IPS DF 19.7 (cell line): Measurements from ENCODE around the gene EGR1.
"Not testable (repeated sequence)": the region's sequence is repeated elsewhere in the genome, so short reads cannot be mapped to it uniquely, and the experiment has no call there.

Experiments
- DNase-seq: peaks from one replicate; pipeline ENCODE4 v3.0.0-alpha.2; 2013; ENCODE audit warnings: low read depth, low spot score

The EGR1 gene

GRCh38 chr5:138469540-138470321 is 4.5 kb downstream of the EGR1 start:
- DNase-seq = no peak

- no peak for DNase-seq
These were observed 5.2 kb downstream of the EGR1 start for GRCh38 chr5:138470322-138471051.

DNA sequence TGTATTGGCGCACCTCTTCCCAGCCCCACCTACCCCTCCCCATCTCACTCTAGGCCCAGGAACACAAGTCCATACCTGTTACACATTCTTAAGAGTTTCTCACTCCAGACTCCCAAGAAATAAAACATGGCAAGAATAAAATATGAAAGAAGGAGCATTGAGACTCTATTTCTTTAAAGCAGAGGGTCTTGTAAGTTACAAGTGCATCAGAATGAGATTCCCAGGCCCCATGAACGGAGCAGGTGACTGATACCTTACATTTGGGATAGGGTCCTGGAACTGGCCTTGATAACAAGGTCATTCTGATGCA is 5.7 kb downstream of the EGR1 start:
- no peak for DNase-seq

DNA sequence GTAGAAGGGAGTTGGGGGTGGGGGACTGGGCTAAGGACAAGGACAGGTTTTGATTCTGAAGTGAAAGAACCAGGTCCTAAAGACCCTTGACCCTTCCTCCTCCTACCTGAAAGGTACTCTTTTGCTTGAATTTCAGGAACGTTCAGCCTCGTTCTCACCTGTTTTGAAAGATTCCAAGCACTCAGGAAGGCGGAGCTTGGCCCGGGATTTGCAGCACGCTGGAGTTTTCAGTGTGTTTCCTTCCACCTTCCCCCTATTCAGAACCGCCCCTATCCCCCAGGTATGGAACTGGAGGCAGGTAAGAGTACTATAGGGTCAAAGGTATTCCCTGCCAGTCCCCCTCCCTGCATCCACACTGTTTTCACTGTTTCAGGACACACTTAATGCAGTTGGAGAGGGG is 7.1 kb downstream of the EGR1 start:
- DNase-seq = no peak

GRCh38 chr5:138473151-138473550 is 7.9 kb downstream of the EGR1 start:
- DNase-seq = not testable (repeated sequence)

- DNase-seq = no peak
These were observed 11.6 kb downstream of the EGR1 start for GRCh38 chr5:138476918-138477317.

GRCh38 chr5:138482638-138483037 is 17.4 kb downstream of the EGR1 start:
- DNase-seq = no peak

DNA sequence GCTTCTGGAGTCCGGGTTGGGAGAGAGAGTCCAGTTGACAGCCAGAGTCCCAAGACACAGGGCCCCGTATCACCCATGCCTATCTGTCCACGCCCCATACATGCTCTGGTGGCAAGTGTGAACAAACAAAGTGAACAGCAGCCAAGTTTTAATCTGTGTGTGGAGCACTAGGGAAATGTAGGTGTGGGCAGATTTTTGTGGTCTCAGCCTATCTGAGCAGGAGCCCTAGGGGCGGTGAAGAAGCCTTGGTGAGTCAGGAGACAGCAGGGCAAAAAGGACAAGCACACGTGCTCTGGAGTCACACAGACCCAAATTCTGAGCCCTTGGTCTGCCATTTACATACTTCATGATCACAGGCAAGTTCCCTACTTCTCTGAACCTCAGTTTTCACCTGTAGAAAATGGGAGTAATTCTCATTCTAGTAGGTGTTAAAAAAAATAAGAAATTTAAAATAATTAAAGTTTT is 23.2 kb downstream of the EGR1 start:
- DNase-seq = no peak

GRCh38 chr5:138489683-138490061 is 24.4 kb downstream of the EGR1 start:
- no peak for DNase-seq

- DNase-seq = no peak
These were observed 25.5 kb downstream of the EGR1 start for GRCh38 chr5:138490648-138491283.

- no peak for DNase-seq
These were observed 26.0 kb downstream of the EGR1 start for GRCh38 chr5:138491284-138491648.

GRCh38 chr5:138491669-138492559 is 26.6 kb downstream of the EGR1 start:
- DNase-seq = no peak

DNA sequence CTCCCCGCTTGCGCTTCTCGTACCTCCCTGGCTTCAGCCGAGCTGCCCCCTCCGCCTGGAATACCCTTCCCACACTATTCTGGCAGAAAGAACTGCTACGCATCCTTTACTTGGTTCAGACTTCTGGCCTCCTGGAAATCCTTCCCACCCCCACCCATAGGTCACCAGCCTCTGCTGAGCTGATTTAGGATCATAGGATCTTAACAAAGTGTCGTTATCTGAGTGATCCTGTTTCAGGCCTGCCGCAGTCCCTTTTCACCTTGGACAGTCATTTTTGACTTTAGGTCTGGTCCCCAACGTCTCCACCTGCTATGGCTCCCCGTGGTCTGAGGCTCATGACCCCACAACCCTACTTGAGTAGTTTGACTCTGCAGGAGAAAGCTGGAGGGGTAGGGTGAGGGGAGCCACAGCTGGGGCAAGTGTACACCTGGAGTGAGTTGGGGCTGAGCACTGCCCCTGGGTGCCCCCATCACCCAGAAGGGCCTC is 27.3 kb downstream of the EGR1 start:
- DNase-seq = no peak

GRCh38 chr5:138495351-138495750 is 30.1 kb downstream of the EGR1 start:
- DNase-seq = no peak

GRCh38 chr5:138498376-138498775 is 33.1 kb downstream of the EGR1 start:
- no peak for DNase-seq

- no peak for DNase-seq
These were observed 36.8 kb downstream of the EGR1 start for GRCh38 chr5:138502121-138502520.

DNA sequence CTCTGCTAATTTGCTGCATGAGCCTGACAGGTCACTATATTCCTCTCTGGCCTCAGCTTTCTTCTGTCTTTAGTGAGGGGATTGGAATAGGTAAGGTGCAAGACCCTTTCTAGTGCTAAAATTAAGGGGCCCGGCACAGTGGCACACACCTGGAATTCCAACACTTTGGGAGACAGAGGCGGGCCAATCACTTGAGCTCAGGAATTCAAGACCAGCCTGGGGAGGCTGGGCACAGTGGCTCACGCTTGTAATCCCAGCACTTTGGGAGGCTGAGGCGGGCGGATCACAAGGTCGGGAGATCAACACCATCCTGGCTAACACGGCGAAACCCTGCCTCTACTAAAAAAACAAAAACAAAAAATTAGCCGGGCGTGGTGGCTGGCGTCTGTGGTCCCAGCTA is 37.2 kb downstream of the EGR1 start:
- DNase-seq = no peak

DNA sequence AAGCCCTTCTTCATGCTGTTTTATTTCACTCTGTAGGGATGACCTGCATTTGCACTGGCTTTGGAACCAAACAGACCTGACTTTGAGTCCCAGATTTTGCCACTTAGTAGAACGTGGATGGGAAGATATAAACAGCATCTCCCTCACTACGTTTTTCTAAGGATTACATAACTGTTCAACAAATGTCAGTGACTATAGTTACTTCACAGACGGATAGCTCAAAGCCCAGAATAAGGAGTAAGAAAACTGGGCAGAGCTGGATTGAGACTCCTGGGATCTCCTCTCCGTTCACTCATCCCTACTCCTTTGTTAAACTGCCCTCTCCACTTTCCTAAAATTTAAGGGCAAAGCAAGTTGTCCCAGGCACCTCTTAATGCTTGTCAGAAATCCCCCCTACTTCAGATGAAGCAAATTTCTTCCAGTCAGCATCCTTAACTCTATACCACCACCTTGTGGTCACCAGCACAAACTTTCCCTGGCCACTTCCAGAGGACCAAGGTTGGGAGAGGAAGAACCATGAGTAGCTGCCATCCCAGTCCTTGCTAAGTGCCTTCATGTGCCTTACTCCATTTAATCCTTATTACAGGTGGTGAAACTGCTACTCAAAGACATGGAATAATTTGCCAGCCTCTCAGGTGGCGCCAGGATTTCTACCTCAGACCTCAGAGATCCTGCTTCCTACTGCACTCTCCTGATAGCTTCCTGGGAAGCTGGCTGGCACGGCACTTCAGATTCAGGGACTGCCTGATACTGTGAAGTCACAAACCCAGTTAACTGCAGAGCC is 38.4 kb downstream of the EGR1 start:
- DNase-seq = peak; percentile 28

DNA sequence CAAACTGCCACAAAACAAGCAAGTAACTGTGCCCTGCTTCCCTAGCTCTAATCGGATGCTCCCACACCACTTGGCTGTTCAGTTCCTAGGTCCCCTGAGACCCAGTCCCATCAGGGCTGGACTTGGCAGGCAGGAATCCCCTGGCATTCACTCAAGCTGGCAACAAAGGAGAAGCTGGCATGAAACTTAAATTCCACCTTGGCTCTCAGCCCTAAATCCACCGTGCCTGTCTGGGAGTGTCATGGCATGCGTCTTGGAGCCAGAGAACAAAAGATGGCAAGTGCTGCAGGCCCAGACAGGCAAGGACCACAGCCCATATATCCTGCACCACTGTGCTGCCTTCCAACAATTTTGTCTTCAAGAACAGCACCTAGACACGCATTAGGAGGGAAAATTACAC is 39.5 kb downstream of the EGR1 start:
- DNase-seq = no peak

DNA sequence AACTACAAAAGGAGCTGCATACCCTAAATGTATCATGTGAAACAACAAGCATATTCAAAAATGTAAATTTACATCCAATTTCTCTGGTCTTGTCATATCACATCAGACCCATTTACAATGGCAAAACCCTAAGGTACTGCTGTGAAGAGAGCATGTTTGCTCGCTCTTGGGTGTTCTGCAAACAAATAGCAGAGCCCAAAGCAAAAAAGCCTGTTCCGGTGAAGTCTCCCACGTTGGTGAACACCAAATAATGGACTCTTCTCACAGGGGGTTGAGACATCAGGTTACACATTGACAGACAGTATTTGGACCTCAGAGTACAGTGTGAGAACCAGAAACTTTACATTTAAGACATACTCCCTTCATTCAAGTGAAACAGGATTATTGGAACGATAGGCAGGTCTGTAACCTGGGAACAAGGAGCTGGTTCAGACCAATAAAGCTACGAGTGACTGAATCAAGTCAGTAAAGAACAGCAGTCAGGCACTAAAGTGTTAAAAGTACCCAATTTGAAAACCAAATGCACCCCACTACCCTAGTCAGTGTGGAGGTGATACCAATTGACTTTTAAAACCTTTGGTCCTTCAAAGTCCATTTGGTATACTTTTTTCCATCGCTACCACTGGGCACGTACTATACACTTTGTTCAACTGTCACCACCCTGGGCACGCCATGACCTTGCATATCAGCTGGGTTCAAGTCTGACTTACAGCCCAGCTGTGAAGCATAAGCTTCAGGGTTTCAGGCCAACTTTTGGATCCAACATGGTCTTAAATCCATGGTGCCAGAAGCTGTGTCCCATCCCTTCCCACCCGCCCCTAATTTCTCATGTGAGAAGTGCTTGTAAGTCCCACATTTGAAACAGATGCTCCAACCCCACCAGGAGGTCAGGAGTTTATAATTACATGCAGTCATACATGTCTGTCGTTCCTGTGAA is 41.4 kb downstream of the EGR1 start:
- DNase-seq = no peak
